ENCODE measurements around the gene KLHL2.

- TF ChIP-seq POU6F1 (CRISPR knock-in tag; IDR thresholded peaks at IDR 0.05; ENCODE audit: borderline replicate concordance, low read depth) (no peak), PATZ1 (CRISPR knock-in tag; IDR thresholded peaks at IDR 0.05; ENCODE audit: borderline replicate concordance) (no peak), ZFP30 (CRISPR knock-in tag; IDR thresholded peaks at IDR 0.05) (no peak), CSRNP3 (CRISPR knock-in tag; IDR thresholded peaks at IDR 0.05) (no peak), BACH2 (CRISPR knock-in tag; IDR thresholded peaks at IDR 0.05; ENCODE audit: borderline replicate concordance) (no peak), CSDC2 (CRISPR knock-in tag; IDR thresholded peaks at IDR 0.05) (no peak), TSHZ2 (CRISPR knock-in tag; IDR thresholded peaks at IDR 0.05) (no peak), TOX (CRISPR knock-in tag; IDR thresholded peaks at IDR 0.05; ENCODE audit: borderline replicate concordance) (no peak), ZC3H10 (CRISPR knock-in tag; IDR thresholded peaks at IDR 0.05) (no peak), ISL1 (CRISPR knock-in tag; IDR thresholded peaks at IDR 0.05) (no peak), GLIS3 (CRISPR knock-in tag; IDR thresholded peaks at IDR 0.05) (no peak), ZFP3 (CRISPR knock-in tag; IDR thresholded peaks at IDR 0.05) (no peak), ESRRG (CRISPR knock-in tag; IDR thresholded peaks at IDR 0.05) (no peak), OSR1 (CRISPR knock-in tag; IDR thresholded peaks at IDR 0.05) (no peak)
Observed at GRCh38 chr4:165234766-165235165, 27.4 kb downstream of the KLHL2 start.
